Fibroblast of mammary gland (primary cell): ENCODE measurements around the gene FKBP2.

Experiments used
- DNase-seq: peaks from one replicate; pipeline ENCODE4 v3.0.0-alpha.2; 2010; ENCODE audit warnings: low read depth
- H3K4me3 ChIP-seq: 2 replicates; pipeline ENCODE4 v1.5.1; 2011; ENCODE audit warnings: low read depth, mild to moderate bottlenecking, low read length, moderate library complexity; ENCODE audit not compliant: control insufficient read depth
- TF ChIP-seq, protein P1 (sequence below): conservative IDR thresholded peaks from 2 replicates; pipeline ENCODE4 v1.5.1; 2011; ENCODE audit warnings: low read depth, low read length, inconsistent platforms; ENCODE audit not compliant: control insufficient read depth, insufficient read depth

FKBP2 gene

DNA sequence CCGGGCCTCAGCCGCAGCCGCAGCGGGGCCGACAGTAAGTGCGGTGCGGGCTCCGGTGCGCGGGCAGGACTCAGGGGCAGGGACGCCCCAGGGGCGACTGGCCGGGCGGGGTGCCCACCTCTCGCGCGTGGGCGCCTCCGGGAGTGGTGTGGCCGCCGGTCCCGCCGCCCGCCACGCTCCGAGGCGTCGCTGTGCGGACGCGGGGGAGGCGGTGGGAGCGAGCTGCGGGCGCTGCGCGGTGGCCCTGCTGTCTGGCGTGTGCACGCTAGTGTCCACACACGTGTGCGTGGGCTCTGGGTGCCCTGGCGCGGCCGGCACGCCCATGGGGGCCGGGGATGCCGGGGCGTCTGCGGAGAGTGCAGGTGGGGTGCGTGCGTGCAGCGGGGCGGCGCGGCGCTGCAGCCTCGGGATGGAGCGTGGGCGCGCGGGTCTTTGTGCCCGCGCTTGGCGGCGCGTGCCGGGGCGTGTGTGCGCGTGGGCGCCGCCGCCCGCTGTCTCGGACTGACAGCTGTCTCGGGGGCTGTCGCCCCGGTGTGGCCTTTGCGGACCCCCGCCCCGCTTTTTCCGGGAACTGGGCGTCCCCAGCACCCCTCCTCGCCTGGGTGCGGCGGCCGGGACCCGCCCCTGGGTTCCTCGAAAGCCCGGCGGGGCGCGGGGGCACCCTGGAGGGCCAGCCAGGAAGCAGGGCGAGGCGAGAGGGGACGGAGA, 51.0 kb downstream of the FKBP2 start:
- no peak for DNase-seq
- TF ChIP-seq, protein P1, sequence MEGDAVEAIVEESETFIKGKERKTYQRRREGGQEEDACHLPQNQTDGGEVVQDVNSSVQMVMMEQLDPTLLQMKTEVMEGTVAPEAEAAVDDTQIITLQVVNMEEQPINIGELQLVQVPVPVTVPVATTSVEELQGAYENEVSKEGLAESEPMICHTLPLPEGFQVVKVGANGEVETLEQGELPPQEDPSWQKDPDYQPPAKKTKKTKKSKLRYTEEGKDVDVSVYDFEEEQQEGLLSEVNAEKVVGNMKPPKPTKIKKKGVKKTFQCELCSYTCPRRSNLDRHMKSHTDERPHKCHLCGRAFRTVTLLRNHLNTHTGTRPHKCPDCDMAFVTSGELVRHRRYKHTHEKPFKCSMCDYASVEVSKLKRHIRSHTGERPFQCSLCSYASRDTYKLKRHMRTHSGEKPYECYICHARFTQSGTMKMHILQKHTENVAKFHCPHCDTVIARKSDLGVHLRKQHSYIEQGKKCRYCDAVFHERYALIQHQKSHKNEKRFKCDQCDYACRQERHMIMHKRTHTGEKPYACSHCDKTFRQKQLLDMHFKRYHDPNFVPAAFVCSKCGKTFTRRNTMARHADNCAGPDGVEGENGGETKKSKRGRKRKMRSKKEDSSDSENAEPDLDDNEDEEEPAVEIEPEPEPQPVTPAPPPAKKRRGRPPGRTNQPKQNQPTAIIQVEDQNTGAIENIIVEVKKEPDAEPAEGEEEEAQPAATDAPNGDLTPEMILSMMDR, result no peak
- no peak overlapping the region for H3K4me3 ChIP-seq

DNA sequence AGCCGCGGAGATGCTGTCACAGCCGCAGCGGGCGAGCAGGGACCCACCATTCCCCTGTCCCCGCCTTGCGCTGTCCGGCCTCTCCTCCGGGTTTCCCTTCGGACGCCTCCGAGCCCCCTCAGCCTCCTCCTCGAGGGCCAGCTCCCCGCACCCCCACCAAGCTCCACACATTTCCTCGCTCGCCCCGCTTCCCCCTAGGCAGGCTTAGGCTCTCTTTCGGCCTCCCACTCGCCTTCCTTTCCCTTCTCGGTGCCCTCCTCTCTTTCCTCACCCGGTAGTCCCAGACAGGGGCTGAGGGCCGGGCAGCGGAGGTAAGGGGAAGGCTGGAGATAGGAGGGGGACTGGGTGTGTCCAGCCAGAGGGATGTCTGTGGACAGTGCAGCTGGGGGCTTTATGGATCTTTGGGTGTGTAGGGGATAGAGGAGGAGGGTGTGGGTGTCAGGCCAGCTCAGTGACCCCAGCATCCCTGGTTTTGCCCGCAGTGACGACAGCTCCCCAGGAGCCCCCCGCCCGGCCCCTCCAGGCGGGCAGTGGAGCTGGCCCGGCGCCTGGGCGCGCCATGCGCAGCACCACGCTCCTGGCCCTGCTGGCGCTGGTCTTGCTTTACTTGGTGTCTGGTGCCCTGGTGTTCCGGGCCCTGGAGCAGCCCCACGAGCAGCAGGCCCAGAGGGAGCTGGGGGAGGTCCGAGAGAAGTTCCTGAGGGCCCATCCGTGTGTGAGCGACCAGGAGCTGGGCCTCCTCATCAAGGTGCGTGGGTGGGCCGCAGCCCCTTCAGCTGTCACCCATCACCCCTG, 51.8 kb downstream of the FKBP2 start:
- DNase-seq, result no peak
- no peak overlapping the region for H3K4me3 ChIP-seq
- TF ChIP-seq, protein P1, result no peak
